Left ventricle myocardium inferior (tissue), 1 donor: ENCODE results near the gene SH2D7. TPM values are rescaled to one million over a fixed set of nuclear protein-coding genes. Genes with fewer than 3 reads are reported as not detected.

Source experiments
- DNase-seq: peaks from one replicate; pipeline ENCODE4 v3.0.0-alpha.2; 2020
- H3K27ac ChIP-seq: fragments of 200-600 bp; replicated peaks from 2 replicates; pipeline ENCODE4 v1.8.0; 2021
- H3K27me3 ChIP-seq: fragments of 200-600 bp; 2 replicates; pipeline ENCODE4 v1.8.0; 2021; ENCODE audit warnings: low read depth
- H3K36me3 ChIP-seq: fragments of 200-600 bp; 2 replicates; pipeline ENCODE4 v1.8.0; 2021
- H3K4me1 ChIP-seq: fragments of 200-600 bp; 2 replicates; pipeline ENCODE4 v1.8.0; 2021
- H3K4me3 ChIP-seq: fragments of 200-600 bp; 2 replicates; pipeline ENCODE4 v1.8.0; 2021; ENCODE audit warnings: mild to moderate bottlenecking, moderate library complexity
- H3K9me3 ChIP-seq: fragments of 200-600 bp; replicated peaks from 2 replicates; pipeline ENCODE4 v1.8.0; 2021
- intact Hi-C: fragments of 100-400 bp; cut with micrococcal nuclease; formaldehyde crosslinking; loops from one replicate; pipeline ENCODE4 v1.11.0; 2022
- total RNA-seq: library from RNA; stranded (reverse); fragmentation: NEBNext Ultra II Directional; extraction: Animal tissue kit (Norgen Biotek cat#: 25700); gene quantifications from one replicate; pipeline ENCODE4 v1.2.1, GENCODE V29; 2021
- TF ChIP-seq, protein P1 (sequence below): fragments of 200-600 bp; IDR thresholded peaks from 2 replicates; pipeline ENCODE4 v1.8.0; 2021; ENCODE audit warnings: antibody characterized with exemption, mild to moderate bottlenecking, borderline replicate concordance
- donor health status: DM: no; HTN: yes; CAD: no; lungs with severe emphysema.

The SH2D7 gene
- total RNA-seq, 1 donor from 2014 or later, result not detected

DNA sequence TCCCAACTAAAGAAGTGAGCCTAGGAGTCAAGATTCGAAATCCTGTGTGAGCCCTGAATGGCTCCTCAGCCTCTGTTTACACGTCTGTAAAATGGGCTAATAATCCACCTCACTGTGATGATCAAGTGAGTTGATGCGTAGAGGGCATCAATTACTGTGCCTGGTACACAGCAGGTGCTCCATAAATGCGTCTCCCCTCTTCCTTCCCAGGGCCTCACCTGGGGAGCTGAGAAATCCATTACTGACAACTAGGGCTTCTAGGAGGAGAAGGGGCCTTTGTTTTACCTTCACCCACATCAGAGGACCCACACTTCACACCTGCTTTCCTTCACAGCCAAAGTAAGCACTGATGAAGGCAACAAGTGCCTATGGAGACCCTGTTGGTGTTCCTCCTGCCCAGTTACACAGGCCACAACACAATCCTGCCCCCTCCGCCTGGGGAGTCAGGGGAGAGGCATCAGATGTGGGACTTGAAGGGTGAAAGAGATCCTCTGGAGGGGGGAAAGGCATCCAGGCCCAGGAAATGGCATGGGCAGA, 37.5 kb downstream of the SH2D7 start:
- TF ChIP-seq, protein P1, sequence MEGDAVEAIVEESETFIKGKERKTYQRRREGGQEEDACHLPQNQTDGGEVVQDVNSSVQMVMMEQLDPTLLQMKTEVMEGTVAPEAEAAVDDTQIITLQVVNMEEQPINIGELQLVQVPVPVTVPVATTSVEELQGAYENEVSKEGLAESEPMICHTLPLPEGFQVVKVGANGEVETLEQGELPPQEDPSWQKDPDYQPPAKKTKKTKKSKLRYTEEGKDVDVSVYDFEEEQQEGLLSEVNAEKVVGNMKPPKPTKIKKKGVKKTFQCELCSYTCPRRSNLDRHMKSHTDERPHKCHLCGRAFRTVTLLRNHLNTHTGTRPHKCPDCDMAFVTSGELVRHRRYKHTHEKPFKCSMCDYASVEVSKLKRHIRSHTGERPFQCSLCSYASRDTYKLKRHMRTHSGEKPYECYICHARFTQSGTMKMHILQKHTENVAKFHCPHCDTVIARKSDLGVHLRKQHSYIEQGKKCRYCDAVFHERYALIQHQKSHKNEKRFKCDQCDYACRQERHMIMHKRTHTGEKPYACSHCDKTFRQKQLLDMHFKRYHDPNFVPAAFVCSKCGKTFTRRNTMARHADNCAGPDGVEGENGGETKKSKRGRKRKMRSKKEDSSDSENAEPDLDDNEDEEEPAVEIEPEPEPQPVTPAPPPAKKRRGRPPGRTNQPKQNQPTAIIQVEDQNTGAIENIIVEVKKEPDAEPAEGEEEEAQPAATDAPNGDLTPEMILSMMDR, result no peak
- H3K4me3 ChIP-seq, result no peak overlapping the region
- H3K4me1 ChIP-seq, result peaks cover 25% of the 10 kb centered on the region
- no peaks in the 10 kb centered on the region for H3K9me3 ChIP-seq
- H3K27me3 ChIP-seq, result no peaks in the 10 kb centered on the region
- no peaks in the 10 kb centered on the region for H3K36me3 ChIP-seq
- no peak overlapping the region for H3K27ac ChIP-seq
- no peak for DNase-seq
- intact Hi-C loops, result loop anchor here (5.0 kb wide), 1 partner anchor 112 kb away; no protein-coding TSS in a partner anchor

DNA sequence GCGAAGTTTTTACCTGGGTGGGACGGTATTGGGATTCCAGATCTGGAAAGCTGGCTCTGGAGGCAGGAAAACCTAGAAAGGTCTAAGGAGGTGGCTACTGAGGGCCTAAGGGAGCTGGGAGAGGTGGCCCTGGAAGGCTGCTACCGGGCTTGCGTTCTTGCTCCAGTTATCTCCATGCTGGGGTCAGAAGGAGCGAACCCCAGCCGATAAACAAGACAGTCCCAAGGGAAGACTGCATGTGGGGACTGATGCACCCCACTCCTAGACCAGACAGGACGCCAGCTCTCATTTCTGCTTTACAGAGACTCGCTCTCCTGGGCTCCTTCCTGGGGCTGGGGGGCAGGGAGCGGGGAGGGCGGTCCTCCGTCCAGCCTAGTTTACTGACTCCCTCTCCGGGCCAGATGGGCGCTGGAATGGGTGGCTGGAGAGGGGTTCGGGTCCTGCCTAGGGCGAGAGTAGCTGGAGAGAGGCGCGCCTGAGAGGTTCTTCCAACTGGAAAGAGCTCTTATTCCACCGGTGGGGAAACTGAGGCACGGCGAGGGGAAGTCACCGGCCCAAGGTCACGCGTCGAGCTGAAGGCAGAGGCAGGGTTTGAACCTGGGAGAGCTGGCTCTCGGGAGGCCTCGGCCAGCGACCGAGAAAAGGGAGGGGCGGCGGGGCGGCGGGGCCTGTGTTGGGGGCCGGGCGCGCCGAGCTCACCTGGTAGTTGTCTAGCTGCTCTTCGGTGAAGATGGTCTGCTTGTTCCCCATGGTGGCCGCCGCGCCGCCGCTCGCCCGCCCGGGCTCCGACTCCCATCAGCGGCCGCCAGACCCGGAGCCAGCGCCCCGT, 38.3 kb downstream of the SH2D7 start:
- H3K4me3 ChIP-seq, result peak overlapping the region; percentile 82
- TF ChIP-seq, protein P1, result no peak
- no peak for DNase-seq
- no peaks in the 10 kb centered on the region for H3K36me3 ChIP-seq
- H3K27ac ChIP-seq, result peak overlapping the region; percentile 83
- H3K27me3 ChIP-seq, result no peaks in the 10 kb centered on the region
- H3K9me3 ChIP-seq, result no peaks in the 10 kb centered on the region
- intact Hi-C loops, result loop anchor here (5.0 kb wide), 1 partner anchor 112 kb away; no protein-coding TSS in a partner anchor
- peaks cover 25% of the 10 kb centered on the region for H3K4me1 ChIP-seq

DNA sequence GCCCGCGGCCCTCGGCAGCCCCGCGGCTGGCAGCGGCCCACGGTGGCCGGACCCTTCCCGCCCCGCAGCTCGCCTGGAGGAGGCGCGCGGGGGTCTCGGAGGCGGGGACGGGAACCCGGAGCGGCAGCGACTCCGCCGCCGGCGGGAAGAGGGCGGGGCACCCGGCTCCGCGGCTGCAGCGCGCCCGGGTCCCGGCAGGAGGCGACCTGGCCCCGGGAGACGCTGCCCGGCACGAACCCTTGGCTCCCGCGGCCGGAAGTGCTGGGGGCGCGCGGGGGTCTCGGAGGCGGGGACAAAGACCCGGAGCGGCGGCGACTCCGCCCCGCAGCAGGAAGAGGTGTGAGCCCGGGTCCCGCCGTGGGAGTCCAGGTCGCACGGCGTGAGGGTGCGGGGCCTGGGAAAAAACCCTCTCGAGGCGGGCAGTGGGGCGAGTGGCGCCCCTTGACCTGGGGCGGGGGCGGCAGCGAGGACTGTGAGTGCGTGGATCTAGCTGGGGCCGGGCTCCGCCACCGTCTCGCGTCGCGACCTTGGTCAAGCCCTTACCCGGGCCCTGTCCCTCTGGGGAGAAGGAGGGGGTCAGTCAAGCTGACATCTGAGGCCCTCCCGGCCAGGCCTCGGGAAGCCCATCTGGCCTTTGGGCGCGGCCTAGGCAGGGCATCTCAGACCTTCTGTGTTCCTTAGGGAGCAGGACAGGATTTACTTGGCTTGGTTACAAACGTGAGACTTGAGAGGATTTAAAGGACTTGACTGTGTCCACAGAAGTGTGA, 39.1 kb downstream of the SH2D7 start, which contains the start of gene CIB2:
TSS of gene CIB2 (minus strand) at position 151 of the 767 bp plus-strand sequence. CDS start 230 bp downstream, outside the sequence.
- H3K36me3 ChIP-seq, result no peaks in the 10 kb centered on the region
- H3K9me3 ChIP-seq, result no peaks in the 10 kb centered on the region
- DNase-seq, result peak; percentile 75
- peaks cover 25% of the 10 kb centered on the region for H3K4me1 ChIP-seq
- TF ChIP-seq, protein P1, result peak; percentile 90
- intact Hi-C loops, result loop anchor here (5.0 kb wide), 1 partner anchor 111 kb away; no protein-coding TSS in a partner anchor
- H3K4me3 ChIP-seq, result peak within 1 kb of the TSS; percentile 82
- H3K27me3 ChIP-seq, result no peaks in the 10 kb centered on the region
- peak within 1 kb of the TSS; percentile 83 for H3K27ac ChIP-seq

DNA sequence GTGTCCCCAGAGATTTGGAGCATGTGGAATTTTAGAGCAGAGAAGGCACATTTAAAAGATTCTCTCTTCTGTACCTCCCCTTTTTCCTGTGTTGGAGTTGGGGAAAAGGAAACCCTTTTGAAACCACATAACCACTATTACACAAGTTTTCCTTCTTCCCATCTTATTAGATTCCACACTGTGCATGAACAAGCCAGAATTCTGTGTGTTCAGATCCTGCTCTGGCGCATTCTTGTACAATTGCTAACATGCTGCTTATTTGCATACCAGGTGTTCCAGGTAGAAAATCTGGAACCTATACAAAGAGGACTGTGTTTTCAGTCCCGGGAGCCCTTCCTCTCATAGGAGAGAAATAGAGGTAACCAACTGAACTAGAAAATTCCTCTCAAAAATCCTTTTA, 41.4 kb downstream of the SH2D7 start:
- TF ChIP-seq, protein P1, result no peak
- Histone ChIP-seq H3K9me3 (no peaks in the 10 kb centered on the region), H3K36me3 (no peaks in the 10 kb centered on the region), H3K4me1 (peaks cover 25% of the 10 kb centered on the region), H3K27ac (no peak overlapping the region), H3K4me3 (no peak overlapping the region), H3K27me3 (no peaks in the 10 kb centered on the region)
- DNase-seq, result no peak
- intact Hi-C loops, result loop anchor here (5.0 kb wide), 1 partner anchor 108 kb away; no protein-coding TSS in a partner anchor

DNA sequence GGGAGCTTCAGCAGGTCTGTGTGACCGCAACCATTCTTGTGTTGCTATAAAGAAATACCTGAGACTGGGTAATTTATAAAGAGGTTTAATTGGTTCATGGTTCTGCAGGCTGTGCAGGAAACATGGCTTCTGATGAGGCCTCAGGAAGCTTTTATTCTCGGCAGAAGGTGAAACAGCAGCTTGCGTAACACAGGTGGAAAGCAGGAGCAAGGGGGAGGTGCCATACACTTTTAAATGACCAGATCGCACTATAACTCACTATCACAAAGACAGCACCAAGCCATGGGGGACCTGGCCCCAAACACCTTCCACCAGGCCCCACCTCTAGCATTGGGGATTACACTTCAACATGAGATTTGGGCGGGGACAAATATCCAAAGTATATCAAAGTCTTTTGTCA, 47.2 kb downstream of the SH2D7 start:
- TF ChIP-seq, protein P1, result no peak
- H3K4me3 ChIP-seq, result no peak overlapping the region
- intact Hi-C loops, result no loop called here
- no peaks in the 10 kb centered on the region for H3K36me3 ChIP-seq
- no peaks in the 10 kb centered on the region for H3K9me3 ChIP-seq
- no peak for DNase-seq
- no peaks in the 10 kb centered on the region for H3K27me3 ChIP-seq
- no peaks in the 10 kb centered on the region for H3K4me1 ChIP-seq
- H3K27ac ChIP-seq, result no peak overlapping the region
